Effector memory CD4-positive, alpha-beta T cell (primary cell): Measurements from ENCODE around the gene SATB2.

Experiments
- DNase-seq, 3 donors: peaks; one replicate each; pipeline ENCODE4 v3.0.0-alpha.2; 2020
- H3K27ac ChIP-seq: 2 replicates; pipeline ENCODE4 v1.7.0; 2013; ENCODE audit warnings: mild to moderate bottlenecking, low read length, moderate library complexity; ENCODE audit not compliant: insufficient read depth, poor library complexity, severe bottlenecking
- H3K27me3 ChIP-seq: replicated peaks from 2 replicates; pipeline ENCODE4 v1.7.0; 2013; ENCODE audit warnings: mild to moderate bottlenecking, low read length; ENCODE audit not compliant: insufficient read depth, control insufficient read depth, poor library complexity, severe bottlenecking
- H3K36me3 ChIP-seq: 2 replicates; pipeline ENCODE4 v1.7.0; 2013; ENCODE audit warnings: mild to moderate bottlenecking, low read length, moderate library complexity; ENCODE audit not compliant: control insufficient read depth, insufficient read depth
- H3K4me1 ChIP-seq: 2 replicates; pipeline ENCODE4 v1.7.0; 2013; ENCODE audit warnings: low read length, mild to moderate bottlenecking; ENCODE audit not compliant: control insufficient read depth, insufficient read depth, poor library complexity, severe bottlenecking
- H3K4me3 ChIP-seq: 2 replicates; pipeline ENCODE4 v1.7.0; 2013; ENCODE audit warnings: low read length, low read depth, mild to moderate bottlenecking; ENCODE audit not compliant: insufficient read depth, poor library complexity, severe bottlenecking
- H3K9me3 ChIP-seq: 2 replicates; pipeline ENCODE4 v1.7.0; 2013; ENCODE audit warnings: mild to moderate bottlenecking, low read length, moderate library complexity; ENCODE audit not compliant: control insufficient read depth

The SATB2 gene

DNA sequence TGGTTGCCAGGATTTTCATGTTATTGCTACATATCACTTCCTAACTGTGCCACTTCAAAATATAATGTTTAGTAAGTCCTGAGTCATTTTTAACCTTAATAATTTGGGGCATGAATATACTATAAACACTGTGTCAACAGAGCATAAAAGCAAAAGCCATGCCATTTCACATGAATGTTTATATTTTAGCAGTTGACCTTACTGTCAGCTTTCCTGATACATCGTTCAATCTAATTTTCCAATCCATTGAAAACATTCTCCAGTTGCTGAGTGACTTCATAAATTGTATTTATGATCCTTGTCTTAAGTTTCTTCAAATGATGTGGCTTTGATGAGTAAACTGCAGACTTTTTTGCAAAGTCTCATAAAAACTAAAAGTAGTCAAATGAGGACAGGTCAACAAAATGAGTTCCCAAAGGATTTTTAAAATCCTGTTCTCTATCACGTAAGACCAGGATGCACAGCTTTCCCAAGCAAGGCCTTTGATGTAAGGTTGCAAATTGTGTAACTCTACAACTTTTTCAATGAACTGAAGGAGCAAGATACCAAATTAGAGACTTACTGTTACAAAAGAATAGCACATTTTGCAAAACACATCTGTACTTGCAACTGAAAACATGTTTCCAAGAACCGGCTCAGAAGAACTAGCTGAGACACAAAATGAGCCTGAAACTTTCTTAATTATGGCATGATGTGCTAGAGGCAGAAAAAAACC is 117.7 kb downstream of the SATB2 start:
- no peak for DNase-seq
- Histone ChIP-seq H3K27me3 (no peaks in the 10 kb centered on the region), H3K36me3 (no peaks in the 10 kb centered on the region), H3K9me3 (no peaks in the 10 kb centered on the region), H3K4me1 (no peaks in the 10 kb centered on the region), H3K27ac (no peak overlapping the region), H3K4me3 (no peak overlapping the region)

DNA sequence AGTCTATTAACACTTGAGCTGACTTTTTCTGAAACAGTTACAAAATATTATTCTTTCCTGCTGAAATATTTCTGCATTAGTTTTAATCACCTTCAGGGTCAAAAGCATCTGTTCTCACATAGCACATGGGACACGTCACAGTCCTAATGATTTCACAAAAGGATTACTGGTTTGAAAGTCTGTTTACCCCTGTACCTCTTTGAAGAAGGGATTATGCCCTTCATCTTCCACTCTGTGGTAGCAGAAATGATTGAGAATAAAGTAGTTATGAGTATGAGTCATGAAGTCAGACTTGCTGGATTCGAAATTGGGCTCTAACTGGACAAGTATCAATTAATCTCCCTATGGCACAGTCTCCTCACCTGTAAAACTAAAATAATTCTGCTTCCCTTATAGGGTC is 121.2 kb downstream of the SATB2 start:
- DNase-seq, result no peak
- H3K4me1 ChIP-seq, result no peaks in the 10 kb centered on the region
- H3K9me3 ChIP-seq, result no peaks in the 10 kb centered on the region
- no peaks in the 10 kb centered on the region for H3K27me3 ChIP-seq
- no peak overlapping the region for H3K27ac ChIP-seq
- H3K36me3 ChIP-seq, result no peaks in the 10 kb centered on the region
- no peak overlapping the region for H3K4me3 ChIP-seq

DNA sequence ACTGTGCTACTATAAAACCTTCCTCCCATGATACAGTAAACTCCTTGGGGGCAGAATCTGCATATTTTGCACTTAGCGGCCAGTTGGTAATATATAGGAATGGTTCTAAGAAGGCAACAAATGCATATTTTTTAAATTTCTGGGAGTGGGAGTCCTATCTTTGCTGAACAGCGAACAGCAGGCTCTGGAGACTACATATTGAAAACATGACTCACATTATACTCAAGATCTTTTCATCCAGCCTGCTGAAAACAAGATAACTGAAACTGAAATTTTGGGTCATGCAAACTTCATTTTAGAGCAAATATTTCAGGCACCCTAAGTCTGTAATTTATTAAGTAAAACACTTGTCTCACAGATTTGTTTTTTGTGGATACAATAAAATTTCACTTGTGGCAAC is 122.2 kb downstream of the SATB2 start:
- H3K4me1 ChIP-seq, result no peaks in the 10 kb centered on the region
- DNase-seq, result no peak
- H3K27ac ChIP-seq, result no peak overlapping the region

DNA sequence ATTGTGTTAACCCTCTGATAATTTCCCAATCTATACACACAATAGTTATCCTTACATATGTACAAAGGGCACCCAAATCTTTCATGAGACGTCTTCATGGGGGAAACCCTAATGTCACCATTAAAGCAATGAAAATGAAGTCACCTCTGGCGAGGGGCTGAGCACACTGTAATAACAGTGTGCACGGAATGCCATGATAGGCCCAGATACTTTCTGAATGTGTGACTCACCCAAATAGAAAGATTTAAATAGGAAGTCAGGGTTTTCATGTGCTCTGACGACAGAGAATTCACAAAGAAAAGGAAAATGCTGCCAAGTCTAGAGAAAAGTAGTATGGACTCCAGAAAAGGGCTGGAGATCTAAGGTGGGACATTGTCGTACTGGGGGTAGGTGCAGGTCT is 128.3 kb downstream of the SATB2 start:
- H3K27me3 ChIP-seq, result no peaks in the 10 kb centered on the region
- H3K4me3 ChIP-seq, result no peak overlapping the region
- no peaks in the 10 kb centered on the region for H3K36me3 ChIP-seq
- H3K4me1 ChIP-seq, result no peaks in the 10 kb centered on the region
- H3K27ac ChIP-seq, result no peak overlapping the region
- no peaks in the 10 kb centered on the region for H3K9me3 ChIP-seq
- no peak for DNase-seq

More for the DNA sequence above, 122.2 kb downstream of the SATB2 start:
- no peaks in the 10 kb centered on the region for H3K36me3 ChIP-seq
- H3K4me3 ChIP-seq, result no peak overlapping the region
- no peaks in the 10 kb centered on the region for H3K9me3 ChIP-seq
- H3K27me3 ChIP-seq, result no peaks in the 10 kb centered on the region

DNA sequence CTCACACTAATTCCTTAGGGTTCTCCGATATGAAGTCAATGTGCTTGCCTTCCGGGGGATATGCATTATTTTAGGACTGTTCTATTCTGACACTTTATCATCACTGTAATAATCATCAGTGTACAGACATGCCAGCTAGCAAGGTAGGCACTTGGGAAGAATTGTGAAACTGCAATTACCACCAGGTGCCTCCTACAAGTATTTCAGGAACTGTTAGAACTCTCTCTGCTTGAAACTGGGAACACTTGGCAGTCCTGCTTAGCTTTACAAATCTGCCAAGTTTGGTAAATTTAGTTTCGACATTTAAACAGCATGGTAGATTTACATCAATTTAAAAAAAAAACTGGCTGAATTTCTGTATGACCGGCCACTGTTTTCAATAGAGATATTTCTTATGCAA is 128.7 kb downstream of the SATB2 start:
- Histone ChIP-seq H3K27ac (no peak overlapping the region), H3K9me3 (no peaks in the 10 kb centered on the region)

DNA sequence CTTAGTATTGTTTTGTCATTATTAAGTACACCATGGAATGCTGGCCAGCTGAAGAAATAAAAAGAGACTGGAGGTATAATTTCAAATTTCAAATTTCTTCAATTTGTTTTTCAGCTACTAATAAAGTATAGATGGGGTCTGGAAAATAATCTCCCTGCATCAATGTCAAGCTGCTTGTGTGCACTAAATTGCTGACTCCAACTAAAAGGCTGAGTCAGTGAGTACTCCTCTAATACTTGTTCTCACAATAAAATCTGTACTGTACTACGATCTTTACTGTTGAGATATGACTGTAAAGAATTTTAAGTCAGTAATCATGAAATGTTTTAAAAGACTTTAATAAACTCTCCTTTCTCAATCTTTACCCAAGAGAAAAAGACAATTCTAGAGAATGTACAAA is 131.9 kb downstream of the SATB2 start:
- DNase-seq, result no peak
- Histone ChIP-seq H3K36me3 (no peaks in the 10 kb centered on the region), H3K27ac (no peak overlapping the region)

More for the DNA sequence above, 128.7 kb downstream of the SATB2 start:
- Histone ChIP-seq H3K4me3 (no peak overlapping the region), H3K36me3 (no peaks in the 10 kb centered on the region), H3K4me1 (no peaks in the 10 kb centered on the region), H3K27me3 (no peaks in the 10 kb centered on the region)
- no peak for DNase-seq

DNA sequence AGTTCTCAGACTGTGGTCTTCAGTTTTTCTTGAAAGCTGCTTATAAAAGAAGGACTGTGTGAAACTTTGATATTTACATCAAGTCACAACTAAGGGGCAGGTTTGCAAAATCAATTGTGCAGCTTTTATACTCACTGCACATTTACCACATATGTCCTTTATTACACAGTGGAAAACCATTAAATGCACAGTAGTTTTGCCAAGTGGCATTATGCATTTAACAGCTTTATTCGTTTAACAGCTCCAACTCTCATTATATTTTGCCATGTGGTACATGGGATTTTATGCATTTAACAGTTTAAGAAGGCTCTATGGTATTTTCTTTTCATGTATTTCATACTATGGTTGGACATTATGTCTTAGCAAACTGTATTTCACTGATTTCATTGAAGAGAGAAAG is 135.6 kb downstream of the SATB2 start:
- H3K27me3 ChIP-seq, result no peaks in the 10 kb centered on the region
- no peak overlapping the region for H3K27ac ChIP-seq
- no peaks in the 10 kb centered on the region for H3K4me1 ChIP-seq
- no peaks in the 10 kb centered on the region for H3K36me3 ChIP-seq
- H3K4me3 ChIP-seq, result no peak overlapping the region
- no peak for DNase-seq
- no peaks in the 10 kb centered on the region for H3K9me3 ChIP-seq

More for the DNA sequence above, 131.9 kb downstream of the SATB2 start:
- Histone ChIP-seq H3K4me3 (no peak overlapping the region), H3K4me1 (no peaks in the 10 kb centered on the region), H3K9me3 (no peaks in the 10 kb centered on the region), H3K27me3 (no peaks in the 10 kb centered on the region)

DNA sequence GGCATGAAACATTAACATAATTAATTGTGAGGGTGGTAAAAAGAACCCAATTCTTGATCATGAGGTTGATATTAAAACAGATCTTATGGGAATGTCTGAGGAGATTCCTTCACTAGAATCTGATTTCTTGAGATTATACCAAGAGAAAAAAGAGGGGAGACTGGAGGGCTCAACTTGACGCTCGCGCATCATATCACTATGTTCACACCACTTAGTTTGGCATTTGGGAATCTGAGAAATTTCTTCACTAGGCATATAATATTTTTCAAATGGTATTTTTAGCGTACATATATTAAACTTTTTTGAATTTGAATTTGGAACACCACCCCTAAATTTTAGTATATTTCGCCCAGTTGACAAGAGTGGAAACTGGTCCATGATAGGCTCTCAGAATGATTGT is 140.1 kb downstream of the SATB2 start:
- Histone ChIP-seq H3K36me3 (no peaks in the 10 kb centered on the region), H3K27ac (no peak overlapping the region), H3K9me3 (no peaks in the 10 kb centered on the region), H3K4me3 (no peak overlapping the region), H3K27me3 (no peaks in the 10 kb centered on the region), H3K4me1 (no peaks in the 10 kb centered on the region)
- no peak for DNase-seq

DNA sequence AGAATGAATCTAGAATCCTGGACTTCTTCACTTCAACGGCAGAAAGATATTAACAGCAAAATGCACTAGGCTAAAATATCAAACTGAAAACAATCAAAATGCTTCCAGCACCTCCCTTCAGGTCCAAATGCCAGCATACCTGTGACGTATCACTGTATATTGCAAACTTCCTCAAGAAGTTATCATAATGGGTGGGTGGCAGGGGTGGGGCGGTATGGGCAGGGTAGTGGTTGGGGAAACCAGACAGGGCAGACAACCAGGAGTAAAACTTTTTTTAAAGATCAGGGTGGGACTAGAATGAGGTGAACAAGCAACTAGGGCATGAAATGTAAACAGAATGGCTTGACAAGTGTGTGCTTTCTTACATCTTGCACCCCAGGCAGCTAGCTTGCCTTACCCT is 140.9 kb downstream of the SATB2 start:
- Histone ChIP-seq H3K4me1 (no peaks in the 10 kb centered on the region), H3K27ac (no peak overlapping the region), H3K36me3 (no peaks in the 10 kb centered on the region), H3K9me3 (no peaks in the 10 kb centered on the region), H3K4me3 (no peak overlapping the region), H3K27me3 (no peaks in the 10 kb centered on the region)
- DNase-seq, result no peak

DNA sequence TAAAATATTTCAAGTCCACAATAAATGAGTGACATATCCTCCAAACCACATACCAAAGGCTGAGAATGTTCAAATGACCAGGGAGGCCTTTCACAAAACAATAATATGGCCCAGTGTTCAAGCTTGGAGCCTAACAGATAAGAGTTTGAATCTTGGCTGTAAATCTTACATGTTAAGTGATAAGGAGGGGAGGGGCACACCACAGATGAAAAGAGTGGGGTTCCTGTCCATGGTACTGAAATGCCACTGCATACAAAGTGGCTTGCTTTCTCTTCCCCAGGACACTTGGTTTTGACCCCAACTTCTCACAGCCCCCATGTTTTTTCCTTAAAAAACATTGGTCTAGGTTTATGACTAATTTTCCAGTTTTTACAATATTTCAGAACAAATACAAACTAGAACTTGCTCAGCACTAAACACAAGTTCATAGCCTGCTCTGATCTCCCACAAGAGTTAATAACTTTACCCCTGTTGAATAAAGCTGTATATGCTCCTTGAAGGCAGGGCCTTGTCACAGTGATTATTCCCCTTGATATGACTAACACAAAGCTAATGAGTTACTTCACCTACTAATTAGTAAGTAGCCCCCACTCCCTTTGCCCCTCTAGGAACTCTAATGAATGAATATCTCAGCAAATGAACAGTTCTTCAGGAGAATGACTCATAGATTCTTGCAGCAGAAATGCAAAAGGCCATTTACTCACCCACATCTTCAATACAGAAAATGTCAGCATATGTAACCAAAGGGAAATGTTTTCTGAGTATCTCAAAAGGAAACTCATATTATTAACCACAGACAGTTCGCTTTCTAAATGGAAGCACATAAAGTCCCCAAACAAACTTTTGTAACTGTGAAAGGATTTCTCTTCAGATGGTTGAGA is 142.2 kb downstream of the SATB2 start:
- no peaks in the 10 kb centered on the region for H3K27me3 ChIP-seq
- H3K36me3 ChIP-seq, result no peaks in the 10 kb centered on the region
- H3K4me3 ChIP-seq, result no peak overlapping the region
- no peak overlapping the region for H3K27ac ChIP-seq
- DNase-seq, result no peak
- no peaks in the 10 kb centered on the region for H3K4me1 ChIP-seq
- H3K9me3 ChIP-seq, result no peaks in the 10 kb centered on the region
